H1 (cell line): ENCODE measurements around the gene ATG7. TPM values are rescaled to one million over a fixed set of nuclear protein-coding genes. Genes with fewer than 3 reads are reported as not detected.

Experiments used
- CTCF ChIA-PET: fragments of 300-600 bp; sonication (Branson Sonifier 250); formaldehyde crosslinking; loops from one replicate; lab custom pipeline; 2021; ENCODE audit not compliant: partially characterized antibody; lab: Charles Lee
- POLR2A ChIA-PET: fragments of 300-600 bp; sonication (Branson Sonifier 250); formaldehyde crosslinking; loops from one replicate; lab custom pipeline; 2021; ENCODE audit warnings: inconsistent platforms; ENCODE audit not compliant: partially characterized antibody; lab: Charles Lee
- DNase-seq, 2 experiments: peaks; one replicate each; pipeline versions ENCODE4 v3.0.0 to v3.0.0-alpha.2; 2010 to 2022; ENCODE audit warnings: low spot score in 2 of 2, low read depth in 1 of 2, mixed read lengths in 1 of 2
- FAIRE-seq: peaks from 2 replicates; lab custom pipeline; 2011; peaks lifted over from hg19 to GRCh38; lab: Jason Lieb, UNC
- H2AFZ ChIP-seq: 2 replicates; pipeline ENCODE4 v1.8.1; 2012; ENCODE audit warnings: low read length, inconsistent platforms
- H2AK5ac ChIP-seq: 2 replicates; pipeline ENCODE4 v1.6.1; 2013; ENCODE audit warnings: low read depth, low read length
- H2BK120ac ChIP-seq: replicated peaks from 2 replicates; pipeline ENCODE3; 2013; ENCODE audit warnings: low read depth, low read length, inconsistent platforms
- H2BK12ac ChIP-seq: 2 replicates; pipeline ENCODE4 v1.6.1; 2013; ENCODE audit warnings: low read depth, low read length
- H2BK15ac ChIP-seq: 2 replicates; pipeline ENCODE4 v1.6.1; 2013; ENCODE audit warnings: low read length
- H2BK20ac ChIP-seq: 2 replicates; pipeline ENCODE4 v1.6.1; 2013; ENCODE audit warnings: low read length
- H2BK5ac ChIP-seq: 2 replicates; pipeline ENCODE4 v1.6.1; 2013; ENCODE audit warnings: low read depth, low read length
- H3K14ac ChIP-seq: 2 replicates; pipeline ENCODE4 v1.6.1; 2013; ENCODE audit warnings: inconsistent platforms; ENCODE audit not compliant: insufficient read length
- H3K18ac ChIP-seq: 2 replicates; pipeline ENCODE4 v1.6.1; 2013; ENCODE audit warnings: low read length; ENCODE audit errors: extremely low read depth
- H3K23ac ChIP-seq: 2 replicates; pipeline ENCODE4 v1.6.1; 2013; ENCODE audit warnings: inconsistent platforms; ENCODE audit not compliant: insufficient read length
- H3K23me2 ChIP-seq: 2 replicates; pipeline ENCODE4 v1.6.1; 2013; ENCODE audit warnings: low read depth, low read length
- H3K27ac ChIP-seq: 2 replicates; pipeline ENCODE4 v1.6.1; 2011; ENCODE audit warnings: low read depth, low read length, inconsistent platforms
- H3K27me3 ChIP-seq, 4 experiments: replicated peaks in 1 of 4; 1 replicate in 1 of 4; 2 replicates in 3 of 4; pipeline versions ENCODE4 v1.6.1 to v1.8.1; 2011 to 2013; ENCODE audit warnings: low read length in 3 of 4, mild to moderate bottlenecking in 3 of 4, inconsistent platforms in 2 of 4, mixed read lengths in 2 of 4, moderate library complexity in 1 of 4; ENCODE audit not compliant: control insufficient read depth in 3 of 4, insufficient read depth in 3 of 4; ENCODE audit errors: extremely low read depth in 1 of 4
- H3K36me3 ChIP-seq, 4 experiments: 2 replicates each; pipeline versions ENCODE4 v1.6.1 to v1.8.1; 2011 to 2013; ENCODE audit warnings: mild to moderate bottlenecking in 4 of 4, low read length in 3 of 4, moderate library complexity in 2 of 4, control low read depth in 1 of 4, inconsistent platforms in 1 of 4; ENCODE audit not compliant: insufficient read depth in 4 of 4, control insufficient read depth in 2 of 4
- H3K4ac ChIP-seq: replicated peaks from 2 replicates; pipeline ENCODE3; 2013; ENCODE audit warnings: low read length, low read depth, mixed read lengths, inconsistent platforms; ENCODE audit not compliant: insufficient read length
- H3K4me1 ChIP-seq, 4 experiments: replicated peaks in 1 of 4; 1 replicate in 1 of 4; 2 replicates in 3 of 4; pipeline versions ENCODE4 v1.6.1 to v1.8.1; 2011 to 2013; ENCODE audit warnings: low read length in 3 of 4, inconsistent platforms in 2 of 4, mixed read lengths in 1 of 4; ENCODE audit not compliant: insufficient read depth in 4 of 4, control insufficient read depth in 3 of 4
- H3K4me2 ChIP-seq, 2 experiments: 2 replicates each; pipeline versions ENCODE4 v1.6.1 to v1.8.1; 2011 to 2013; ENCODE audit warnings: low read depth in 2 of 2, low read length in 2 of 2, control low read depth in 1 of 2, inconsistent platforms in 1 of 2, mild to moderate bottlenecking in 1 of 2; ENCODE audit not compliant: insufficient read depth in 1 of 2
- H3K4me3 ChIP-seq, 4 experiments: fragments of 200-600, 300-600 bp in 1 of 4; sonication (generic), shearing (Covaris generic), sonication (Bioruptor Twin) in 1 of 4; 2 replicates each; pipeline versions ENCODE4 v1.5.1 to v1.8.1; 2011 to 2016; ENCODE audit warnings: low read length in 4 of 4, low read depth in 3 of 4, control low read depth in 2 of 4, inconsistent platforms in 2 of 4, mild to moderate bottlenecking in 2 of 4, mixed read lengths in 1 of 4, moderate library complexity in 1 of 4; ENCODE audit not compliant: insufficient read depth in 2 of 4; ENCODE audit errors: extremely low read depth in 1 of 4
- H3K56ac ChIP-seq: replicated peaks from 2 replicates; pipeline ENCODE3; 2013; ENCODE audit warnings: low read depth, mild to moderate bottlenecking, mixed read lengths, low read length, inconsistent platforms; ENCODE audit not compliant: insufficient read length
- H3K79me1 ChIP-seq: 2 replicates; pipeline ENCODE4 v1.6.1; 2013; ENCODE audit warnings: low read depth, low read length, control low read depth
- H3K79me2 ChIP-seq, 2 experiments: 2 replicates each; pipeline versions ENCODE4 v1.6.1 to v1.8.1; 2012 to 2013; ENCODE audit warnings: low read length in 2 of 2, mild to moderate bottlenecking in 2 of 2, inconsistent platforms in 1 of 2; ENCODE audit not compliant: insufficient read depth in 2 of 2, control insufficient read depth in 1 of 2
- H3K9ac ChIP-seq, 4 experiments: replicated peaks in 1 of 4; 1 replicate in 1 of 4; 2 replicates in 3 of 4; pipeline versions ENCODE4 v1.6.1 to v1.8.1; 2011 to 2013; ENCODE audit warnings: low read depth in 3 of 4, low read length in 3 of 4, control low read depth in 2 of 4, mild to moderate bottlenecking in 2 of 4, moderate library complexity in 2 of 4, inconsistent platforms in 1 of 4; ENCODE audit errors: extremely low read depth in 1 of 4
- H3K9me3 ChIP-seq, 2 experiments: 2 replicates each; pipeline versions ENCODE4 v1.6.1 to v1.8.1; 2012 to 2013; ENCODE audit warnings: mild to moderate bottlenecking in 2 of 2, moderate library complexity in 2 of 2, control low read depth in 1 of 2, inconsistent platforms in 1 of 2, low read depth in 1 of 2, low read length in 1 of 2, mixed read lengths in 1 of 2; ENCODE audit not compliant: insufficient read depth in 2 of 2
- H4K20me1 ChIP-seq, 2 experiments: replicated peaks in 1 of 2; 2 replicates each; pipeline versions ENCODE3 to v1.8.1; 2011 to 2013; ENCODE audit warnings: inconsistent platforms in 2 of 2, low read length in 2 of 2, mild to moderate bottlenecking in 1 of 2; ENCODE audit not compliant: insufficient read depth in 2 of 2, control insufficient read depth in 1 of 2
- H4K5ac ChIP-seq: 2 replicates; pipeline ENCODE4 v1.6.1; 2013; ENCODE audit warnings: low read length, low read depth, mixed read lengths, inconsistent platforms; ENCODE audit not compliant: insufficient read length
- H4K8ac ChIP-seq: 2 replicates; pipeline ENCODE4 v1.8.0; 2013; ENCODE audit warnings: mild to moderate bottlenecking, moderate library complexity, low read length, inconsistent platforms; ENCODE audit not compliant: insufficient read depth; ENCODE audit errors: extremely low read depth
- H4K91ac ChIP-seq: replicated peaks from 2 replicates; pipeline ENCODE3; 2013; ENCODE audit warnings: low read length, mixed read lengths, inconsistent platforms; ENCODE audit not compliant: insufficient read length
- BRCA1 ChIP-seq: IDR thresholded peaks from 2 replicates; pipeline ENCODE4 v1.6.1; 2012; ENCODE audit warnings: low read depth, low read length, improper control_type of control experiment
- CHD1 ChIP-seq: IDR thresholded peaks from 2 replicates; pipeline ENCODE4 v1.6.1; 2012; ENCODE audit warnings: low read depth, low read length, improper control_type of control experiment
- CTBP2 ChIP-seq: IDR thresholded peaks from 2 replicates; pipeline ENCODE4 v1.7.0; 2011; ENCODE audit warnings: borderline replicate concordance, mild to moderate bottlenecking, moderate library complexity, mixed read lengths, low read length; ENCODE audit not compliant: insufficient read depth, insufficient read length
- FOSL1 ChIP-seq: IDR thresholded peaks from 2 replicates; pipeline ENCODE4 v1.6.1; 2011; ENCODE audit warnings: mild to moderate bottlenecking, low read depth, low read length, moderate library complexity; ENCODE audit not compliant: insufficient read depth
- HDAC2 ChIP-seq, 2 experiments: fragments of 300-600 bp in 1 of 2; sonication (generic) in 1 of 2; IDR thresholded peaks; 2 replicates each; pipeline ENCODE4 v1.6.1; 2011 to 2012; ENCODE audit warnings: low read depth in 2 of 2, low read length in 2 of 2, mild to moderate bottlenecking in 2 of 2, moderate library complexity in 2 of 2, borderline replicate concordance in 1 of 2, inconsistent platforms in 1 of 2
- PHF8 ChIP-seq: fragments of 200-600 bp; sonication (generic); conservative IDR thresholded peaks from 2 replicates; pipeline ENCODE4 v1.7.1; 2012; ENCODE audit warnings: low read depth, mild to moderate bottlenecking, inconsistent platforms, low read length, moderate library complexity
- SP1 ChIP-seq: IDR thresholded peaks from 2 replicates; pipeline ENCODE4 v1.6.1; 2011; ENCODE audit warnings: low read depth, low read length
- SP2 ChIP-seq: IDR thresholded peaks from 2 replicates; pipeline ENCODE4 v1.6.1; 2012; ENCODE audit warnings: mild to moderate bottlenecking, low read length, inconsistent platforms
- SRF ChIP-seq: IDR thresholded peaks from 2 replicates; pipeline ENCODE4 v1.6.1; 2011; ENCODE audit warnings: mild to moderate bottlenecking, low read depth, low read length, moderate library complexity
- TBP ChIP-seq: IDR thresholded peaks from 2 replicates; pipeline ENCODE4 v1.6.1; 2011; ENCODE audit warnings: low read depth, low read length, improper control_type of control experiment
- TEAD4 ChIP-seq: IDR thresholded peaks from 2 replicates; pipeline ENCODE4 v1.6.1; 2012; ENCODE audit warnings: low read depth, low read length, inconsistent platforms, mixed read lengths
- WGBS, 2 experiments: shearing (Covaris generic) in 1 of 2; methylation state at CpG; one replicate each; pipeline versions ENCODE4 v1.1.6 to v1.1.7; 2013 to 2015; ENCODE audit warnings: low lambda C conversion rate in 2 of 2, mixed read lengths in 2 of 2, inconsistent platforms in 1 of 2, low coverage in 1 of 2, missing lambda C conversion rate in 1 of 2; ENCODE audit not compliant: insufficient replicate concordance in 2 of 2, insufficient coverage in 1 of 2, insufficient read length in 1 of 2; ENCODE audit errors: extremely low coverage in 1 of 2, missing lambda C conversion rate in 1 of 2; 5-methylcytosine and 5-hydroxymethylcytosine counted together
- polyA plus RNA-seq, 7 experiments: library from polyadenylated mRNA; depleted of rRNA in 3 of 7; stranded (reverse) in 5 of 7; unstranded in 2 of 7; fragments of >200 nt in 5 of 7; fragments of 200-250 nt in 2 of 7; gene quantifications; 1 replicate in 5 of 7; 2 replicates in 1 of 7; 4 replicates in 1 of 7; pipeline versions ENCODE4 v1.2.1 to v1.2.3, GENCODE V29; 2011 to 2013; ENCODE audit warnings: missing spikeins in 2 of 7, mixed read lengths in 2 of 7
- total RNA-seq: library from RNA; stranded (reverse); fragmentation: NEBNext Ultra II Directional; extraction: Animal tissue kit (Norgen Biotek cat#: 25700); gene quantifications from 2 replicates; pipeline ENCODE4 v1.2.1, GENCODE V29; 2021
- TF ChIP-seq, protein P1 (sequence below): IDR thresholded peaks from 2 replicates; pipeline ENCODE4 v1.6.1; 2012; ENCODE audit warnings: low read length, inconsistent platforms

Gene ATG7
- total and polyA plus RNA-seq, 2 of the 8 experiments (the other 6 are each of a cell fraction or from before 2014, with no cell fraction given): 15.0 to 19.1 TPM

DNA sequence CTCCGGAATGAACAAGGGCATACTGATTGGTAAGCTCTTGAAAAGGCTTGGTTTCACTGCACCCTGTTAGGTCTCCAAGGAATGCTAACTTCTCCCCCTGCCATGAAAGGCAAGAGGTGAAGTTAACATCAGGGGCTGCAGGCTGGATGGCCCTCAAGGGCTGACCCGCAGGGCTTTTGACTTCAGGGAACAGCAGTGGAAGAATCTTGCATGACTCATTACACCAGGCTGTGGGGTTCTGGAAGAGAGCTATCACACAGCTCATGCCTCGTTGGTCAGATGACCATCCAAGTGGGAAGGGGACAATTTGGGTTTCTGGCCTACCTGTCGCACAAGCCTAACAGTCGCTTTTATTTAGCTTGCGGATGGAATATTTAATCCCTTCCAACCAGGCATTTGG lies 23.6 kb upstream of the ATG7 start:
- Histone ChIP-seq H3K4me1 (no peaks in the 10 kb centered on the region; a peak in 1 of 7 replicates), H3K14ac (no peak overlapping the region), H3K18ac (no peak overlapping the region), H2AFZ (no peak overlapping the region), H4K8ac (no peak overlapping the region), H2BK12ac (no peak overlapping the region), H4K91ac (no peak overlapping the region), H4K20me1 (peaks cover 0 to 2% of the 10 kb centered on the region in 2 experiments), H4K5ac (no peak overlapping the region), H2BK5ac (no peak overlapping the region), H3K56ac (no peak overlapping the region), H3K36me3 (no peaks in the 10 kb centered on the region), H3K79me1 (no peaks in the 10 kb centered on the region), H2AK5ac (no peak overlapping the region), H3K4me2 (no peak overlapping the region), H3K4me3 (no peak overlapping the region), H3K27ac (no peak overlapping the region), H3K4ac (no peak overlapping the region), H2BK120ac (no peak overlapping the region), H2BK20ac (no peak overlapping the region), H2BK15ac (no peak overlapping the region), H3K27me3 (no peaks in the 10 kb centered on the region; a peak in 1 of 7 replicates), H3K9ac (no peak overlapping the region), H3K23me2 (peaks cover 5% of the 10 kb centered on the region; the same call in 1 of the 2 replicates), H3K23ac (no peak overlapping the region), H3K9me3 (no peaks in the 10 kb centered on the region), H3K79me2 (no peaks in the 10 kb centered on the region)
- DNase-seq (no peak), FAIRE-seq (no peak)
- 92% methylated on average over 6 of the region's 6 CpGs; no CpG with 5 or more reads in 1 of the 2 experiments for WGBS, 2 experiments
- ChIA-PET CTCF (interaction anchor here (0.8 to 2.2 kb wide), 3 partner anchors 9 to 13 kb away, joined by 3 to 7 read pairs (median 6); no protein-coding TSS in a partner anchor), POLR2A (interaction anchor here (1.2 kb wide), 1 partner anchor 24 kb away, joined by 3 read pairs; no protein-coding TSS in a partner anchor)
- TF ChIP-seq HDAC2 (IDR thresholded peaks at IDR 0.05; ENCODE audit: borderline replicate concordance in 1 of 2, low read depth in 2 of 2, low read length in 2 of 2) (no peak), SP2 (no peak), SP1 (no peak), CTBP2 (no peak), TBP (no peak), CHD1 (no peak), FOSL1 (no peak), PHF8 (no peak), BRCA1 (no peak), SRF (no peak), TEAD4 (no peak)
- TF ChIP-seq, protein P1, sequence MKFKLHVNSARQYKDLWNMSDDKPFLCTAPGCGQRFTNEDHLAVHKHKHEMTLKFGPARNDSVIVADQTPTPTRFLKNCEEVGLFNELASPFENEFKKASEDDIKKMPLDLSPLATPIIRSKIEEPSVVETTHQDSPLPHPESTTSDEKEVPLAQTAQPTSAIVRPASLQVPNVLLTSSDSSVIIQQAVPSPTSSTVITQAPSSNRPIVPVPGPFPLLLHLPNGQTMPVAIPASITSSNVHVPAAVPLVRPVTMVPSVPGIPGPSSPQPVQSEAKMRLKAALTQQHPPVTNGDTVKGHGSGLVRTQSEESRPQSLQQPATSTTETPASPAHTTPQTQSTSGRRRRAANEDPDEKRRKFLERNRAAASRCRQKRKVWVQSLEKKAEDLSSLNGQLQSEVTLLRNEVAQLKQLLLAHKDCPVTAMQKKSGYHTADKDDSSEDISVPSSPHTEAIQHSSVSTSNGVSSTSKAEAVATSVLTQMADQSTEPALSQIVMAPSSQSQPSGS: no peak
